ENCODE measurements around the gene FMN1. TPM values are rescaled to one million over a fixed set of nuclear protein-coding genes. Genes with fewer than 3 reads are reported as not detected.

The FMN1 gene
- total and polyA plus RNA-seq, 7 donors, result 3.0 to 19.9 (median 6.7) TPM

DNA sequence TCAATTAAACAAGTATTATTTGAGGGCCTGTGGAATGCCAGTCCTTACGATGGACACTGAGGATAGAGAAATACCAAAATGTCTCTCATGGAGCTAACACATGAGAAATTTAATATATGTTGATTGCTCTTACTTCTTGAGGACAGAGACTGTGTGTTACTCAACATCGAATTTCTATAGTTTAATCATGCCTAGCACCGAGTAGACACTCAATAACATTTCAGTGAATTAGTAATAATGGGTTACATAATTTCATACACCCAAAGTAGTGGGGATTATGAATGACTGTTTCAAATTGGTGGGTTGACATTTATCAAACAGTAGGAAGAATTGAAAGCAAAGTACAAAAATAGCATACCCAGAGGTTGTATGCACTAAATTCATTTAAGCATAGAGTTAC, 11.2 kb downstream of the FMN1 start:
- Histone ChIP-seq H3K36me3 (no peaks in the 10 kb centered on the region), H3K27me3 (no peaks in the 10 kb centered on the region), H3K9me3 (no peaks in the 10 kb centered on the region), H3K4me3 (no peak overlapping the region), H3K27ac (no peak overlapping the region), H3K4me1 (no peaks in the 10 kb centered on the region)
- intact Hi-C loops (cut with DNase I), result no loop called here
- DNase-seq, result no peak
- TF ChIP-seq EP300 (IDR thresholded peaks at IDR 0.05), result no peak
- no peak for TF ChIP-seq POLR2A (IDR thresholded peaks at IDR 0.05)
- TF ChIP-seq POLR2AphosphoS5 (IDR thresholded peaks at IDR 0.05), result no peak
- no peak for TF ChIP-seq CTCF (IDR thresholded peaks at IDR 0.05)
- WGBS, 2 donors, result 90 to 92% methylated on average over 3 of the region's 3 CpGs

GRCh38 chr15:33182926-33183325, 11.6 kb downstream of the FMN1 start:
- no peak for DNase-seq
- Histone ChIP-seq H3K9me3 (no peaks in the 10 kb centered on the region), H3K27me3 (no peaks in the 10 kb centered on the region), H3K4me3 (no peak overlapping the region), H3K36me3 (no peaks in the 10 kb centered on the region), H3K27ac (no peak overlapping the region), H3K4me1 (no peaks in the 10 kb centered on the region)
- no peak for TF ChIP-seq POLR2AphosphoS5 (IDR thresholded peaks at IDR 0.05)
- no peak for TF ChIP-seq EP300 (IDR thresholded peaks at IDR 0.05)
- no peak for TF ChIP-seq CTCF (IDR thresholded peaks at IDR 0.05)
- no peak for TF ChIP-seq POLR2A (IDR thresholded peaks at IDR 0.05)
- intact Hi-C loops (cut with DNase I), result no loop called here
- 59 to 65% methylated on average over 2 of the region's 2 CpGs for WGBS, 2 donors

DNA sequence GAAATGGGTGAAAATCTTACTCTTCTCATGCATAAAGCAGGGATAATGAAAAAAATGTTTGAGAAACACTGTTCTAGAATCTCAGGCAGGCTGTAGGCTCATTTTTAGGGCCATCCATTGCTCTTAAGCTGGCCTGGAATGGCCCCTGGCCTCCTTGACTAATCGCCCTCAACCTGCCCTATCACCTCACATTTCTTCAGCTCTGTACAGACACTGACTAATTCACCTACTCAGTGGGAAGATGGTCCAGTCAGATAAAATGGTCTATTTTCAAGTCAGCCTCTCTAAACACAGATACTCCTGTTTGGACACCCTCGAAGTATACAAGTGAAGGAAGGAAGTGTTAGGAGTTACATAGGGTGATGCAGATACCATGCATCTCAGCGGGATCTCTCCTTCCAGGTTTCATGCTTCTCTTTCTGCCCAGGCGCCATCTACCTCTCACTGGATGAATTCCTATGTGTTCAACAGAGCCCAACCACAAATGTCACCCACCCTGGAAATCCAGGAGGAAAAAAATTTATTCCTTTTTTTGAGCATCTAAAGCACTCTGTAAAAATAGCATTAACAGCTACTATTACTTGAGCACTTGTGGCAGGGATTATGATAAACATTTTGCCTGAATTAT, 12.1 kb downstream of the FMN1 start:
- H3K4me3 ChIP-seq, result no peak overlapping the region
- H3K27me3 ChIP-seq, result no peaks in the 10 kb centered on the region
- 82 to 93% methylated on average over 4 of the region's 4 CpGs for WGBS, 2 donors
- H3K9me3 ChIP-seq, result no peaks in the 10 kb centered on the region
- H3K27ac ChIP-seq, result no peak overlapping the region
- intact Hi-C loops (cut with DNase I), result no loop called here
- H3K36me3 ChIP-seq, result no peaks in the 10 kb centered on the region
- no peaks in the 10 kb centered on the region for H3K4me1 ChIP-seq
- no peak for DNase-seq
- no peak for TF ChIP-seq POLR2A (IDR thresholded peaks at IDR 0.05)
- no peak for TF ChIP-seq POLR2AphosphoS5 (IDR thresholded peaks at IDR 0.05)
- no peak for TF ChIP-seq EP300 (IDR thresholded peaks at IDR 0.05)
- no peak for TF ChIP-seq CTCF (IDR thresholded peaks at IDR 0.05)

GRCh38 chr15:33179874-33180273, 14.6 kb downstream of the FMN1 start:
- 90% methylated on average over 5 of the region's 5 CpGs for WGBS, 2 donors
- intact Hi-C loops (cut with DNase I), result no loop called here
- H3K4me1 ChIP-seq, result no peaks in the 10 kb centered on the region
- H3K9me3 ChIP-seq, result no peaks in the 10 kb centered on the region
- no peaks in the 10 kb centered on the region for H3K27me3 ChIP-seq
- H3K4me3 ChIP-seq, result no peak overlapping the region
- no peak overlapping the region for H3K27ac ChIP-seq
- TF ChIP-seq CTCF (IDR thresholded peaks at IDR 0.05) (no peak), EP300 (IDR thresholded peaks at IDR 0.05) (no peak), POLR2A (IDR thresholded peaks at IDR 0.05) (no peak), POLR2AphosphoS5 (IDR thresholded peaks at IDR 0.05) (no peak)
- no peak for DNase-seq
- no peaks in the 10 kb centered on the region for H3K36me3 ChIP-seq

DNA sequence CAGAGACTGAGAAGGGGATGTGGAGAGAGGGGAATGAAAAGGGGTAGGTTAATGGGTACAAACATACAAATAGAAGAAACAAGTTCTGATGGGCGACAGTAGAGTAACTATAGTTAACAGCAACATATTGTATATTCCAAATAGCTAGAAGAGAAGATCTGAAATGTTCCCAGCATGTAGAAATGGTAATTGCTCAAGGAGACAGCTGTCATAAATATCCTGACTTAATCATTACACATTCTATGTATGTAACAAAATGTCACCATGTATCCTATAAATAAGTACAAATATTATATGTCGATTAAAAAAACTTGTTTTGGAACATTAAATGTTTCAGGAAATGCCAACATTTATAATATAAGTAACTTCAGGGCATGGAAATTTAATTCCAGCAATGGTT, 23.3 kb downstream of the FMN1 start:
- intact Hi-C loops (cut with DNase I), result no loop called here
- Histone ChIP-seq H3K4me3 (no peak overlapping the region), H3K4me1 (no peaks in the 10 kb centered on the region), H3K27me3 (no peaks in the 10 kb centered on the region), H3K9me3 (no peaks in the 10 kb centered on the region), H3K27ac (no peak overlapping the region), H3K36me3 (no peaks in the 10 kb centered on the region)
- DNase-seq, result no peak
- WGBS, 2 donors, result 86 to 90% methylated on average over 2 of the region's 2 CpGs
- TF ChIP-seq POLR2A (IDR thresholded peaks at IDR 0.05) (no peak), POLR2AphosphoS5 (IDR thresholded peaks at IDR 0.05) (no peak)
